Uterine smooth muscle cell (primary cell): ENCODE results near the gene TOMT. TPM values are rescaled to one million over a fixed set of nuclear protein-coding genes. Genes with fewer than 3 reads are reported as not detected.

ENCODE experiments used
- total RNA-seq: library from RNA; depleted of rRNA; stranded (reverse); fragments of >200 nt; gene quantifications from 2 replicates; pipeline ENCODE4 v1.2.3, GENCODE V29; 2014

The TOMT gene
- not detected in 2 replicates for total RNA-seq

GRCh38 chr11:72105888-72106287 is at the start of gene TOMT:
Gene TOMT, plus strand, starts transcription at chr11:72105924. Its CDS starts 28 bp downstream, at chr11:72105952.

DNA sequence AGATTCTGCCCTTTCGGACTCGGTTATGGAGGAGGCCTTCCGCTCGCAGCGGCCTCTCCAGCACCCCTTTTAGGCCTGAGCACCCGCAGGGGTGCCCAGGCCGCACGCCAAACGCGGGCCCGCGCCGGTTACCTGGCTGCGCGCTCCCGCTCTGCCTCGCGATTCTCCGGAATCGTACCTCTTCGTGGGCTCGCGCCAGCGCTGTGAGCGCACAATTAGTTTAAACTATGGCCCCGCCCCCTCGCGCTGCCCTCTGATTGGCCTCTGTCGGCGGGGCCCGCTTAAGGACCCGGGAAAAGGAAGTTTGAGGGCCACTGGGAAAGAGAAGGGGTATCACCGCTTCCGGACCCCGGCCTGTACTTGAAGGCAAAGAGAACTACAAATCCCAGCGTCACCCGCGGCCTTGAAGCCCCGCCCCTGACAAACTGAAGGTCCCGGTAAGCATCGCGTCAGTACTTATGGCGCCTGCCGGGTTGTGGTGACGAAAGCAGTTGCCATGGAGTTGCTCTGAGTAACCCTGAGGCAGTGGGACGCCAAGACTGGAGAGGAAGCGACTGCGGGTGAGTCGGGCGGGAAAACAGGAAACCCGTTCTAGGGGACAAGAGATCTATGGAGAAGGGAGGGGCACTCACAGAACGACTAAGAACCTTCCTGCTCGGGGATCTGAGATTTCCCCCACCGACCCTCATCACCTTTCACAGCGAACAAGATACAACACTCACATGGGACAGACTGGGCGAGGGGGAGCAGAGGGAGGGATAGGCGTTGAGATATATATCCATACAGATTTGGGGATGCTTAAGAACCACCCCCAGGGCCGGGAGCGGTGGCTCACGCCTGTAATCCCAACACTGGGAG is 25.2 kb upstream of the TOMT start, which contains the start of the genes LRRC51 and NUMA1:
LRRC51 (plus strand) TSS at position 525 of the 858 bp plus-strand sequence. CDS start 8,234 bp downstream, outside the sequence.
NUMA1 (minus strand) TSS at position 217 of the 858 bp plus-strand sequence. CDS start 44,599 bp downstream, outside the sequence.

DNA sequence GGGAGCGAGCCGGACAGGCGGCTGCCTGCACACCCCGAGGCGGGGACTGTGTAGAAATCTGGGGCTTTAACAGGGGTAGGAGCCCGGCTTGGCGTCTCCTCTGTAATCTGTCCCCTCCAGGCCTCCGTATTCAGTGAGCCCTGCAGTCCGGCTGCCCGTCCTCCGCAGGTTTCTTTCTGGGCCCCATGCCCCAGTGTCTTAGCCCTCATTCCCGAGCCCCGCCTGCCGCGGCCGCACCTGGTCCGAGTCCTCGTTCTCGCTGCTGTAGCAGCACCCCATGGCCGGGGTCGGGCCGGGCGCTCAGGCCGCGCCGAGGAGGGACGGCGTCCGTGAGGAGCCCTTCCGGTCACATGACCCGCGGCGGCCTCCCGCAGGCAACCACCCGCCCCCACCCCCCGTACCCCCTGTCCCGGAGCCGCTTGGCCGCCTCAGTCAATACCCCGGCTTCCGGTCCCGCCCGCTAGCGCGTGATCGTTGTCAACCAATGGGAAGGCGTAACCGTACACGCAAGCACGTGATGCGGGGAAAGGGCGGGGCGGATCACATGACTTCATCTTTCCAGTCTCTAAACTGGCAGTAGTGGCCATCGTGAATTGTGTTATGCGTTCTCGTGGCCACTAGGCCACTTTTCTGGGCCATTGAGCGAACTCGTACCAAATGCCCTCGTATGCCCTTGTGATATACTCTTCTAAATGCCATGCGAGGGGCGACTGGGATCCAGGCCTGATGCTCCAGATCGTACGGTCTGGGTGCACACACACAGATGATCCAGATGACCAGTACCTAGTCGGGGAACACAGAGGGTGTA is 2.6 kb upstream of the TOMT start, which contains the start of gene LAMTOR1:
LAMTOR1 (minus strand) TSS at position 352 of the 808 bp plus-strand sequence; CDS start at position 279, 73 bp downstream.

GRCh38 chr11:72112143-72112977 is 6.6 kb downstream of the TOMT start, which contains the start of gene ANAPC15:
Gene ANAPC15, minus strand, starts transcription at chr11:72112695. Its CDS starts 1,419 bp downstream, at chr11:72111276.

GRCh38 chr11:72135473-72135872 is 29.7 kb downstream of the TOMT start, which contains the start of gene FOLR3:
Gene FOLR3, plus strand, starts transcription at chr11:72135725. Its CDS starts 228 bp downstream, at chr11:72135953.

Other genes with a start within 250 kb of the TOMT start
- gene DEFB131B, start 227.5 kb upstream of the TOMT start, total RNA-seq, result not detected in 2 replicates
- gene XNDC1N, start 177.3 kb upstream of the TOMT start, total RNA-seq, result 8.1 and 10.1 TPM in 2 replicates
- 27.4 and 39.6 TPM in 2 replicates for gene RNF121, start 176.9 kb upstream of the TOMT start, total RNA-seq
- 1.9 and 2.0 TPM in 2 replicates for gene IL18BP, start 107.0 kb upstream of the TOMT start, total RNA-seq
- gene NUMA1, start 25.4 kb upstream of the TOMT start, total RNA-seq, result 170 and 206 TPM in 2 replicates
- 2.5 and 5.3 TPM in 2 replicates for gene LRRC51, start 25.1 kb upstream of the TOMT start, total RNA-seq
- gene LAMTOR1, start 2.6 kb upstream of the TOMT start, total RNA-seq, result 105 and 127 TPM in 2 replicates
- 29.9 and 49.2 TPM in 2 replicates for gene ANAPC15, start 6.8 kb downstream of the TOMT start, total RNA-seq
- gene FOLR3, start 29.8 kb downstream of the TOMT start, total RNA-seq, result 3.8 and 11.1 TPM in 2 replicates
- gene FOLR1, start 86.2 kb downstream of the TOMT start, total RNA-seq, result 0.12 TPM in 1 of 2 replicates, not detected in the other
- gene FOLR2, start 110.9 kb downstream of the TOMT start, total RNA-seq, result not detected in 2 replicates
- gene INPPL1, start 118.8 kb downstream of the TOMT start, total RNA-seq, result 58.9 and 83.4 TPM in 2 replicates
- gene PHOX2A, start 138.3 kb downstream of the TOMT start, total RNA-seq, result not detected in 2 replicates